K562 (cell line): ENCODE data around the gene EPC2. TPM values are rescaled to one million over a fixed set of nuclear protein-coding genes. Genes with fewer than 3 reads are reported as not detected.

Source experiments
- ATAC-seq: fragments of 200-7000 bp; cut with Tn5 transposase; 3 replicates; pipeline ENCODE4 v1.9.1; 2020; ENCODE audit warnings: moderate library complexity
- BruUV-seq: library from RNA; stranded (reverse); fragments of 400-500 nt; replicated peaks from 2 replicates; lab custom pipeline; 2021; lab: Mats Ljungman, UMichigan
- CTCF ChIA-PET: fragments of 300-600 bp; formaldehyde crosslinking; extraction: SDS; loops from one replicate; lab custom pipeline; 2021; ENCODE audit warnings: low intra/inter-chr PET ratio; lab: Yijun Ruan, JAX
- POLR2A ChIA-PET: fragments of 300-600, 350-650 bp; sonication (Branson Sonifier 250); formaldehyde crosslinking; extraction: SDS; loops from one replicate; lab custom pipeline; 2021; ENCODE audit warnings: antibody characterized with exemption, inconsistent platforms; lab: Yijun Ruan, JAX
- DNase-seq, 4 experiments: peaks; one replicate each; pipeline versions ENCODE4 v3.0.0 to v3.0.0-alpha.2; 2011 to 2018; ENCODE audit warnings: low spot score in 3 of 4, mixed read lengths in 3 of 4; ENCODE audit errors: extremely low read depth in 1 of 4
- FAIRE-seq: peaks from 2 replicates; lab custom pipeline; 2011; peaks lifted over from hg19 to GRCh38; lab: Jason Lieb, UNC
- H2AFZ ChIP-seq: 2 replicates; pipeline ENCODE4 v1.6.0; 2011; ENCODE audit warnings: low read depth, low read length, control low read depth, inconsistent platforms
- H3K27ac ChIP-seq: fragments of 200-600 bp; 3 replicates; pipeline ENCODE4 v1.8.0; 2011; ENCODE audit warnings: low read depth, mild to moderate bottlenecking, control low read depth, inconsistent platforms, low read length, moderate library complexity, mixed read lengths; ENCODE audit errors: extremely low read depth
- H3K27me3 ChIP-seq, 2 experiments: fragments of 300-600 bp in 1 of 2; 2 replicates in 1 of 2; 3 replicates in 1 of 2; pipeline versions ENCODE4 v1.6.0 to v1.8.0; 2011; ENCODE audit warnings: inconsistent platforms in 2 of 2, low read length in 2 of 2, mild to moderate bottlenecking in 1 of 2, mixed read lengths in 1 of 2, moderate library complexity in 1 of 2; ENCODE audit not compliant: control insufficient read depth in 2 of 2, insufficient read depth in 2 of 2
- H3K36me3 ChIP-seq: fragments of 300-600 bp; 3 replicates; pipeline ENCODE4 v1.8.0; 2011; ENCODE audit warnings: mild to moderate bottlenecking, low read length, inconsistent platforms; ENCODE audit not compliant: control insufficient read depth, insufficient read depth
- H3K4me1 ChIP-seq, 2 experiments: fragments of 200-600 bp in 1 of 2; replicated peaks in 1 of 2; 2 replicates in 1 of 2; 3 replicates in 1 of 2; pipeline versions ENCODE4 v1.5.1 to v1.8.0; 2011; ENCODE audit warnings: inconsistent platforms in 2 of 2, low read length in 2 of 2, mild to moderate bottlenecking in 1 of 2, mixed read lengths in 1 of 2, moderate library complexity in 1 of 2; ENCODE audit not compliant: control insufficient read depth in 2 of 2, insufficient read depth in 2 of 2
- H3K4me2 ChIP-seq: 2 replicates; pipeline ENCODE4 v1.6.1; 2011; ENCODE audit warnings: low read length, control low read depth, inconsistent platforms, mixed read lengths; ENCODE audit not compliant: insufficient read depth
- H3K4me3 ChIP-seq: fragments of 200-600 bp; sonication (generic), shearing (Covaris generic); 2 replicates; pipeline ENCODE4 v1.5.1; 2016; ENCODE audit warnings: control low read depth, inconsistent platforms
- H3K79me2 ChIP-seq: fragments of 200-600 bp; 3 replicates; pipeline ENCODE4 v1.8.0; 2011; ENCODE audit warnings: low read length, inconsistent platforms; ENCODE audit not compliant: control insufficient read depth, insufficient read depth
- H3K9ac ChIP-seq, 2 experiments: 2 replicates each; pipeline versions ENCODE4 v1.6.0 to v1.6.1; 2011; ENCODE audit warnings: low read depth in 2 of 2, low read length in 2 of 2, control low read depth in 1 of 2, inconsistent platforms in 1 of 2, mild to moderate bottlenecking in 1 of 2, mixed read lengths in 1 of 2; ENCODE audit not compliant: insufficient read depth in 1 of 2
- H3K9me1 ChIP-seq: one replicate; pipeline ENCODE4 v1.6.0; 2011; ENCODE audit warnings: inconsistent platforms, mild to moderate bottlenecking, low read length, moderate library complexity; ENCODE audit not compliant: control insufficient read depth, insufficient read depth
- H3K9me3 ChIP-seq: replicated peaks from 2 replicates; pipeline ENCODE4 v1.5.1; 2011; ENCODE audit warnings: low read depth, low read length, inconsistent platforms; ENCODE audit not compliant: control insufficient read depth, insufficient read depth
- H4K20me1 ChIP-seq: replicated peaks from 2 replicates; pipeline ENCODE4 v1.6.1; 2011; ENCODE audit warnings: low read length, inconsistent platforms, mixed read lengths; ENCODE audit not compliant: control insufficient read depth, insufficient read depth
- DNMT1 ChIP-seq: fragments of 450-650 bp; IDR thresholded peaks from 2 replicates; pipeline ENCODE4 v1.6.1; 2016; ENCODE audit warnings: antibody characterized with exemption, mild to moderate bottlenecking
- KAT7 ChIP-seq: sonication (generic); formaldehyde crosslinking; IDR thresholded peaks from 2 replicates; pipeline ENCODE4 v1.8.0; 2022; ENCODE audit warnings: missing genetic modification reagents, mild to moderate bottlenecking, borderline replicate concordance
- KDM5B ChIP-seq: fragments of 200-600 bp; sonication (generic); IDR thresholded peaks from 2 replicates; pipeline ENCODE4 v1.6.1; 2012; ENCODE audit warnings: low read depth, mild to moderate bottlenecking, moderate library complexity, low read length, control low read depth, inconsistent platforms; ENCODE audit not compliant: insufficient replicate concordance
- MBD2 ChIP-seq: sonication (generic); IDR thresholded peaks from 2 replicates; pipeline ENCODE4 v1.6.1; 2016; ENCODE audit warnings: low read depth, borderline replicate concordance
- PHTF2 ChIP-seq: fragments of 250-450 bp; sonication (Bioruptor Pico); IDR thresholded peaks from 2 replicates; pipeline ENCODE4 v1.5.0; 2021; ENCODE audit warnings: mild to moderate bottlenecking
- POLR2B ChIP-seq: fragments of 450-650 bp; IDR thresholded peaks from 2 replicates; pipeline ENCODE4 v1.6.1; 2018; ENCODE audit warnings: low read depth; ENCODE audit not compliant: partially characterized antibody
- PTTG1 ChIP-seq: fragments of 450-650 bp; IDR thresholded peaks from 2 replicates; pipeline ENCODE4 v1.6.1; 2016; ENCODE audit warnings: low read depth, mild to moderate bottlenecking, missing genetic modification characterization, missing compliant biosample characterization
- RB1 ChIP-seq: fragments of 450-650 bp; IDR thresholded peaks from 2 replicates; pipeline ENCODE4 v1.6.1; 2017; ENCODE audit warnings: low read depth, mild to moderate bottlenecking
- SIX5 ChIP-seq, 2 experiments: IDR thresholded peaks; 2 replicates each; pipeline ENCODE4 v1.6.1; 2011; ENCODE audit warnings: low read length in 2 of 2, borderline replicate concordance in 1 of 2, low read depth in 1 of 2, mild to moderate bottlenecking in 1 of 2, moderate library complexity in 1 of 2; ENCODE audit not compliant: insufficient read depth in 1 of 2
- TFAM ChIP-seq: fragments of 250-450 bp; sonication (Bioruptor Pico); conservative IDR thresholded peaks from 2 replicates; pipeline ENCODE4 v1.5.0; 2021; ENCODE audit warnings: mild to moderate bottlenecking, moderate library complexity
- ZNF263 ChIP-seq: sonication (generic); formaldehyde crosslinking; IDR thresholded peaks from 2 replicates; pipeline ENCODE4 v1.8.0; 2022; ENCODE audit warnings: mild to moderate bottlenecking, missing genetic modification reagents, borderline replicate concordance
- ZSCAN29 ChIP-seq: fragments of 450-650 bp; IDR thresholded peaks from 2 replicates; pipeline ENCODE4 v1.6.1; 2017
- WGBS: fragments of 100-300 bp; shearing (Covaris generic); methylation state at CpG from one replicate; pipeline ENCODE4 v1.1.6; 2016; ENCODE audit warnings: low coverage, mixed read lengths; ENCODE audit not compliant: insufficient coverage; ENCODE audit errors: missing lambda C conversion rate; 5-methylcytosine and 5-hydroxymethylcytosine counted together
- in situ Hi-C: fragments of 300-500 bp; cut with MboI; formaldehyde crosslinking; loops from 4 replicates; pipeline ENCODE4 v1.15.0; 2018; ENCODE audit warnings: inconsistent platforms, mixed read lengths
- intact Hi-C: fragments of 100-400 bp; cut with micrococcal nuclease; formaldehyde crosslinking; loops from 2 replicates; pipeline ENCODE4 v1.14.2; 2022
- polyA plus RNA-seq, 8 experiments: library from polyadenylated mRNA; depleted of rRNA in 4 of 8; stranded (reverse) in 5 of 8; unstranded in 3 of 8; fragments of >200 nt; fragmentation: Nextera tagmentation in 2 of 8; fragmentation: Illumina TruSeq in 1 of 8; extraction: Ambion mirVana in 2 of 8; extraction: Trizol in 1 of 8; gene quantifications; 2 replicates each; pipeline versions ENCODE4 v1.2.1 to v1.2.3, GENCODE V29; 2011 to 2014; ENCODE audit warnings: inconsistent platforms in 1 of 8, missing spikeins in 1 of 8
- total RNA-seq, 7 experiments: library from RNA; depleted of rRNA in 6 of 7; stranded (reverse); fragments of >200 nt in 6 of 7; fragmentation: Illumina TruSeq in 2 of 7; extraction: Trizol in 2 of 7; gene quantifications; 2 replicates each; pipeline versions ENCODE4 v1.2.1 to v1.2.3, GENCODE V29; 2011 to 2021; ENCODE audit warnings: low replicate concordance in 1 of 7
- TF ChIP-seq, protein P1 (sequence below): fragments of 450-650 bp; formaldehyde crosslinking; IDR thresholded peaks from 2 replicates; pipeline ENCODE4 v1.4.0; 2022; ENCODE audit warnings: missing genetic modification characterization
- TF ChIP-seq, protein P2 (sequence below): fragments of 450-650 bp; IDR thresholded peaks from 2 replicates; pipeline ENCODE4 v1.6.1; 2017; ENCODE audit warnings: mild to moderate bottlenecking, moderate library complexity
- TF ChIP-seq, protein P3 (sequence below): fragments of 250-450 bp; sonication (Bioruptor Pico); IDR thresholded peaks from 2 replicates; pipeline ENCODE4 v1.4.0; 2020; ENCODE audit warnings: borderline replicate concordance
- TF ChIP-seq, protein P4 (sequence below): fragments of 150-350 bp; conservative IDR thresholded peaks from 2 replicates; pipeline ENCODE4 v1.6.1; 2014; ENCODE audit warnings: low read length

Gene EPC2
- total and polyA plus RNA-seq, 9 of the 15 experiments (the other 6 are each of a cell fraction or from before 2014, with no cell fraction given), result 7.0 to 35.8 (median 29.1) TPM

DNA sequence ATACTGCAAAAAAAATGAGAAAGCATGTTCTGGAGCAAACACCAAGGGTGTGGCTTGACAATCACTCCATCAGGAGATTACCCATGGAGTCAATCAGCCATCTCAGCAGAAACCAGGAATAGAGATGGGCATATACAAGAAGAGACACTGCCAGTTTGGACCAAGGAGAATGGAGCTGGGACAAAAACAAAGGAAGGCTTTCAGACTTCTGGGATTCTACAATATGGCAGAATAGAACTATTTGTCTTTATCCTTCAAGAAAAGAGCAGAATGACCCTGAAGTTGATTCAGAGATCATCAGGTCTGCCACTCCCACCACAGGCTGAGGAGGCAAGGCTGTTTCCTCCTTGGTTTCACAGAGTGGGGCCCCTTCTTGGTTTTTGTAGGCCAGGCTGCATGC lies 182.2 kb downstream of the EPC2 start (continued):
- TF ChIP-seq POLR2B, result no peak
- TF ChIP-seq TFAM (CRISPR knock-in tag), result no peak
- TF ChIP-seq, protein P1, sequence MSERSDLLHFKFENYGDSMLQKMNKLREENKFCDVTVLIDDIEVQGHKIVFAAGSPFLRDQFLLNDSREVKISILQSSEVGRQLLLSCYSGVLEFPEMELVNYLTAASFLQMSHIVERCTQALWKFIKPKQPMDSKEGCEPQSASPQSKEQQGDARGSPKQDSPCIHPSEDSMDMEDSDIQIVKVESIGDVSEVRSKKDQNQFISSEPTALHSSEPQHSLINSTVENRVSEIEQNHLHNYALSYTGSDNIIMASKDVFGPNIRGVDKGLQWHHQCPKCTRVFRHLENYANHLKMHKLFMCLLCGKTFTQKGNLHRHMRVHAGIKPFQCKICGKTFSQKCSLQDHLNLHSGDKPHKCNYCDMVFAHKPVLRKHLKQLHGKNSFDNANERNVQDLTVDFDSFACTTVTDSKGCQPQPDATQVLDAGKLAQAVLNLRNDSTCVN, result no peak
- no peak for TF ChIP-seq PTTG1 (tag)
- TF ChIP-seq PHTF2 (CRISPR knock-in tag), result no peak
- TF ChIP-seq, all 486 proteins: peak for 0

DNA sequence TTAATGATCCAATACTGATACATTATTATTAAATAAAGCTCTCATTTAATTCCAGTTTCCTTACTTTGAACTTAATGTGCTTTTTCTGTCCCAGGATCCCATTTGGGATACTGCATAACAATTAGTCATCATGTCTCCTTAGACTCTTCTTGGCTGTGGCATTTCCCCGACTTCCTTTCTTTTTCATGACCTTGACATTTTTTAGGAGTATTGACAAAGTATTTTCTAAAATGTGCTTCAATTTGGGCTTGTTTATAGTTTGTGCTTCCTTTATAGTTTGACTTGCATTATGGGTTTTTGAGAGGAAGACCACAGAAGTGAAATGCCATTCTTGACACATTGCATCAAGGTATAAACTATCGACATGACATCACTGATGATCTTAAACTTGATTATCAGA lies 184.4 kb downstream of the EPC2 start:
- no peak overlapping the region for H2AFZ ChIP-seq
- intact Hi-C loops (no loop called here), in situ Hi-C loops (no loop called here)
- no peaks in the 10 kb centered on the region for H3K4me1 ChIP-seq
- no peaks in the 10 kb centered on the region for H3K9me3 ChIP-seq
- H3K36me3 ChIP-seq, result no peaks in the 10 kb centered on the region
- H3K9ac ChIP-seq, result no peak overlapping the region
- H3K4me3 ChIP-seq, result no peak overlapping the region
- peaks cover 0 to 8% of the 10 kb centered on the region in 2 experiments; a peak in 2 of 5 replicates for H3K27me3 ChIP-seq
- H3K9me1 ChIP-seq, result no peaks in the 10 kb centered on the region
- BruUV-seq, result no TSS peak
- WGBS, result 0% methylated on average over 2 of the region's 2 CpGs
- ATAC-seq (no peak), FAIRE-seq (no peak), DNase-seq (no peak)
- ChIA-PET CTCF (no interaction called here), POLR2A (no interaction called here)
- H3K27ac ChIP-seq, result no peak overlapping the region
- no peaks in the 10 kb centered on the region for H3K79me2 ChIP-seq
- H4K20me1 ChIP-seq, result no peaks in the 10 kb centered on the region
- no peak overlapping the region for H3K4me2 ChIP-seq
- TF ChIP-seq, protein P2, sequence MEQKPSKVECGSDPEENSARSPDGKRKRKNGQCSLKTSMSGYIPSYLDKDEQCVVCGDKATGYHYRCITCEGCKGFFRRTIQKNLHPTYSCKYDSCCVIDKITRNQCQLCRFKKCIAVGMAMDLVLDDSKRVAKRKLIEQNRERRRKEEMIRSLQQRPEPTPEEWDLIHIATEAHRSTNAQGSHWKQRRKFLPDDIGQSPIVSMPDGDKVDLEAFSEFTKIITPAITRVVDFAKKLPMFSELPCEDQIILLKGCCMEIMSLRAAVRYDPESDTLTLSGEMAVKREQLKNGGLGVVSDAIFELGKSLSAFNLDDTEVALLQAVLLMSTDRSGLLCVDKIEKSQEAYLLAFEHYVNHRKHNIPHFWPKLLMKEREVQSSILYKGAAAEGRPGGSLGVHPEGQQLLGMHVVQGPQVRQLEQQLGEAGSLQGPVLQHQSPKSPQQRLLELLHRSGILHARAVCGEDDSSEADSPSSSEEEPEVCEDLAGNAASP, result no peak
- TF ChIP-seq ZSCAN29 (no peak), SIX5 (IDR thresholded peaks at IDR 0.05; ENCODE audit: borderline replicate concordance in 1 of 2, insufficient read depth in 1 of 2, low read depth in 1 of 2, low read length in 2 of 2) (no peak), DNMT1 (no peak), RB1 (no peak), KDM5B (no peak), KAT7 (CRISPR knock-in tag) (no peak), ZNF263 (CRISPR knock-in tag) (no peak), MBD2 (no peak)
- TF ChIP-seq, protein P3, sequence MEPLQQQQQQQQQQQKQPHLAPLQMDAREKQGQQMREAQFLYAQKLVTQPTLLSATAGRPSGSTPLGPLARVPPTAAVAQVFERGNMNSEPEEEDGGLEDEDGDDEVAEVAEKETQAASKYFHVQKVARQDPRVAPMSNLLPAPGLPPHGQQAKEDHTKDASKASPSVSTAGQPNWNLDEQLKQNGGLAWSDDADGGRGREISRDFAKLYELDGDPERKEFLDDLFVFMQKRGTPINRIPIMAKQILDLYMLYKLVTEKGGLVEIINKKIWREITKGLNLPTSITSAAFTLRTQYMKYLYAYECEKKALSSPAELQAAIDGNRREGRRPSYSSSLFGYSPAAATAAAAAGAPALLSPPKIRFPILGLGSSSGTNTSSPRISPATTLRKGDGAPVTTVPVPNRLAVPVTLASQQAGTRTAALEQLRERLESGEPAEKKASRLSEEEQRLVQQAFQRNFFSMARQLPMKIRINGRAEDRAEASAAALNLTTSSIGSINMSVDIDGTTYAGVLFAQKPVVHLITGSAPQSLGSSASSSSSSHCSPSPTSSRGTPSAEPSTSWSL (CRISPR knock-in tag), result no peak
- TF ChIP-seq, protein P4, sequence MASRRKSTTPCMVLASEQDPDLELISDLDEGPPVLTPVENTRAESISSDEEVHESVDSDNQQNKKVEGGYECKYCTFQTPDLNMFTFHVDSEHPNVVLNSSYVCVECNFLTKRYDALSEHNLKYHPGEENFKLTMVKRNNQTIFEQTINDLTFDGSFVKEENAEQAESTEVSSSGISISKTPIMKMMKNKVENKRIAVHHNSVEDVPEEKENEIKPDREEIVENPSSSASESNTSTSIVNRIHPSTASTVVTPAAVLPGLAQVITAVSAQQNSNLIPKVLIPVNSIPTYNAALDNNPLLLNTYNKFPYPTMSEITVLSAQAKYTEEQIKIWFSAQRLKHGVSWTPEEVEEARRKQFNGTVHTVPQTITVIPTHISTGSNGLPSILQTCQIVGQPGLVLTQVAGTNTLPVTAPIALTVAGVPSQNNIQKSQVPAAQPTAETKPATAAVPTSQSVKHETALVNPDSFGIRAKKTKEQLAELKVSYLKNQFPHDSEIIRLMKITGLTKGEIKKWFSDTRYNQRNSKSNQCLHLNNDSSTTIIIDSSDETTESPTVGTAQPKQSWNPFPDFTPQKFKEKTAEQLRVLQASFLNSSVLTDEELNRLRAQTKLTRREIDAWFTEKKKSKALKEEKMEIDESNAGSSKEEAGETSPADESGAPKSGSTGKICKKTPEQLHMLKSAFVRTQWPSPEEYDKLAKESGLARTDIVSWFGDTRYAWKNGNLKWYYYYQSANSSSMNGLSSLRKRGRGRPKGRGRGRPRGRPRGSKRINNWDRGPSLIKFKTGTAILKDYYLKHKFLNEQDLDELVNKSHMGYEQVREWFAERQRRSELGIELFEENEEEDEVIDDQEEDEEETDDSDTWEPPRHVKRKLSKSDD, result no peak
